Measurements from ENCODE around the gene TSC22D4. TPM values are rescaled to one million over a fixed set of nuclear protein-coding genes. Genes with fewer than 3 reads are reported as not detected.
A peak's percentile ranks its signal among the peaks of the same experiment; 100 is the strongest.

TSC22D4 gene
- total and polyA plus RNA-seq, 9 of the 15 experiments (the other 6 are each of a cell fraction or from before 2014, with no cell fraction given), result 0.37 to 107 (median 28.7) TPM

DNA sequence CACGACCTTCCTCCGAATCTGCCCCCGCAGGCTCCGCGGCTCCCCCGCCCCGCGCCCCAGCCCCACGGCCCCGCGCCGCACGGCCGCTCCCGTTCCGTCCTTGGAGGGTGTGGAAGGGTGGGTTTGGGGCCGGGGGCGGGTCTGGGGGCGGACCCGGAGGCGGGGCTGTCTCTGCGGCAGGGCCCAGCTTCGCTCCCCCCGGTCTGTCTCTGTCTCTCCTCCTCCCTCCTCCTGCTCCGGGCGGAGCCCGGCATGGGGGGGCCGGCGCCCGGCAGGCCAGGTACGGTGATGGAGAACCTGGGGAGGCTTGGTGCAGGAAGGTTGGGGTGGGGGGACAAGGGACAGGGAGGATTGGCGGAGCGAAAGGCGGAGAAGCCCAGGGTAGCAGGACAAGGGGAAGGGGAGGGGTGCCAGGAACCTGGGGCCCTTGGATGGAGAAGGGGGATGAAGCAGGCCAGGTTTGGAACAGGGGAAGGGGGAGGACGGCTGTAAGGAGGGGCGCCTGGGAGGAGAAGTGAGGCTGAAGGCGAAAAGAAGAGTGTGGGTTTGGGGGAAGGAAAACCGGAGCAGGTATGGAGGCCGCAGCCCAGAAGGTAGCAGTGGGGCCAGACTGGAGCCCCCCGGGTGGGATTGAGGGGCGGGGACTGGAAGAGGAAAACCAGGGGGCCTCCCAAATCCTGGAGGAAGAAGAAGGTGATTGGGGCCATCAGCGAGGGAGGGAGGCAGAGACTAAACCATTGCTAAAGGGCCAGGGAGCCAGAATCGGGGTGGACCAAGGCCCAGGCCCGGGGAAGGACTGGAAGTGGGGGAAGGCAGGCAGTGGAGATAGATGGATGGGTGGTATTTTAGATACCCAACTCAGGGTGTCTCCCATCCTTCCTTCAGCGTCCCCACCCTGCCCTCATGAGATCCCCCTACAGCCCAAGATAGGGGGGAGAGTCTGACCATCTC lies 5.0 kb upstream of the TSC22D4 start, which contains the start of gene NYAP1:
NYAP1 (plus strand) TSS at position 206 of the 951 bp plus-strand sequence. CDS start 1,385 bp downstream, outside the sequence.
- FAIRE-seq (no peak), DNase-seq (ENCODE audit: extremely low read depth in 1 of 4, low spot score in 3 of 4) (peak; percentile 83 to 95 (median 92)), ATAC-seq (peak; percentile 70)
- peak within 1 kb of the TSS; percentile 27; the same call in 1 of the 3 replicates for H3K27ac ChIP-seq (ENCODE audit: extremely low read depth, low read depth, low read length)
- H3K9me3 ChIP-seq (replicated peaks; ENCODE audit: control insufficient read depth, insufficient read depth, low read depth, low read length), result no peaks in the 10 kb centered on the region
- ChIA-PET POLR2A (interaction anchor here (0.5 to 1.6 kb wide), 5 partner anchors 9 to 403 kb away, joined by 3 to 5 read pairs (median 3); no protein-coding TSS in a partner anchor), CTCF (ENCODE audit: low intra/inter-chr PET ratio) (interaction anchor here (1.3 to 3.3 kb wide), 7 partner anchors 14 to 351 kb away, joined by 3 to 30 read pairs (median 5); no protein-coding TSS in a partner anchor)
- peak within 1 kb of the TSS; percentile 64 for H3K4me3 ChIP-seq
- intact Hi-C loops (cut with micrococcal nuclease) (loop anchor here (1.0 kb wide), 3 partner anchors 15 to 84 kb away; no protein-coding TSS in a partner anchor), in situ Hi-C loops (cut with MboI) (no loop called here)
- H3K4me2 ChIP-seq (ENCODE audit: insufficient read depth, low read length), result peak within 1 kb of the TSS; percentile 87
- H2AFZ ChIP-seq (ENCODE audit: low read depth, low read length), result peak within 1 kb of the TSS; percentile 96
- 72% methylated on average over 9 of the region's 45 CpGs for WGBS (ENCODE audit: insufficient coverage, low coverage, missing lambda C conversion rate)
- H3K4me1 ChIP-seq (replicated peaks in 1 of 2; ENCODE audit: control insufficient read depth in 2 of 2, insufficient read depth in 2 of 2, low read length in 2 of 2), result peaks cover 8 to 72% of the 10 kb centered on the region in 2 experiments; a peak in 4 of 5 replicates
- no peaks in the 10 kb centered on the region for H3K36me3 ChIP-seq (ENCODE audit: control insufficient read depth, insufficient read depth, low read length)
- peak within 1 kb of the TSS; percentile 58 to 94; a peak in 3 of 4 replicates for H3K9ac ChIP-seq (ENCODE audit: insufficient read depth in 1 of 2, low read depth in 2 of 2, low read length in 2 of 2)
- no peaks in the 10 kb centered on the region for H3K9me1 ChIP-seq (ENCODE audit: control insufficient read depth, insufficient read depth, low read length)
- no peaks in the 10 kb centered on the region for H4K20me1 ChIP-seq (replicated peaks; ENCODE audit: control insufficient read depth, insufficient read depth, low read length)
- H3K27me3 ChIP-seq (ENCODE audit: control insufficient read depth in 2 of 2, insufficient read depth in 2 of 2, low read length in 2 of 2), result no peaks in the 10 kb centered on the region
- BruUV-seq (replicated peaks), result no TSS peak
- H3K79me2 ChIP-seq (ENCODE audit: control insufficient read depth, insufficient read depth, low read length), result peaks cover 2% of the 10 kb centered on the region
- TF ChIP-seq, protein P1, sequence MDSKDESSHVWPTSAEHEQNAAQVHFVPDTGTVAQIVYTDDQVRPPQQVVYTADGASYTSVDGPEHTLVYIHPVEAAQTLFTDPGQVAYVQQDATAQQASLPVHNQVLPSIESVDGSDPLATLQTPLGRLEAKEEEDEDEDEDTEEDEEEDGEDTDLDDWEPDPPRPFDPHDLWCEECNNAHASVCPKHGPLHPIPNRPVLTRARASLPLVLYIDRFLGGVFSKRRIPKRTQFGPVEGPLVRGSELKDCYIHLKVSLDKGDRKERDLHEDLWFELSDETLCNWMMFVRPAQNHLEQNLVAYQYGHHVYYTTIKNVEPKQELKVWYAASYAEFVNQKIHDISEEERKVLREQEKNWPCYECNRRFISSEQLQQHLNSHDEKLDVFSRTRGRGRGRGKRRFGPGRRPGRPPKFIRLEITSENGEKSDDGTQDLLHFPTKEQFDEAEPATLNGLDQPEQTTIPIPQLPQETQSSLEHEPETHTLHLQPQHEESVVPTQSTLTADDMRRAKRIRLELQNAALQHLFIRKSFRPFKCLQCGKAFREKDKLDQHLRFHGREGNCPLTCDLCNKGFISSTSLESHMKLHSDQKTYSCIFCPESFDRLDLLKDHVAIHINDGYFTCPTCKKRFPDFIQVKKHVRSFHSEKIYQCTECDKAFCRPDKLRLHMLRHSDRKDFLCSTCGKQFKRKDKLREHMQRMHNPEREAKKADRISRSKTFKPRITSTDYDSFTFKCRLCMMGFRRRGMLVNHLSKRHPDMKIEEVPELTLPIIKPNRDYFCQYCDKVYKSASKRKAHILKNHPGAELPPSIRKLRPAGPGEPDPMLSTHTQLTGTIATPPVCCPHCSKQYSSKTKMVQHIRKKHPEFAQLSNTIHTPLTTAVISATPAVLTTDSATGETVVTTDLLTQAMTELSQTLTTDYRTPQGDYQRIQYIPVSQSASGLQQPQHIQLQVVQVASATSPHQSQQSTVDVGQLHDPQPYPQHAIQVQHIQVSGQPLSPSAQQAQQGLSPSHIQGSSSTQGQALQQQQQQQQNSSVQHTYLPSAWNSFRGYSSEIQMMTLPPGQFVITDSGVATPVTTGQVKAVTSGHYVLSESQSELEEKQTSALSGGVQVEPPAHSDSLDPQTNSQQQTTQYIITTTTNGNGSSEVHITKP (IDR thresholded peaks at IDR 0.05; ENCODE audit: partially characterized antibody), result peak; percentile 84
- TF ChIP-seq CSDE1 (IDR thresholded peaks at IDR 0.05), result no peak
- 0 out of 2 replicates have a peak, but pooled peaks have one; percentile 27 for TF ChIP-seq HDGF (IDR thresholded peaks at IDR 0.05)
- TF ChIP-seq, protein P2, sequence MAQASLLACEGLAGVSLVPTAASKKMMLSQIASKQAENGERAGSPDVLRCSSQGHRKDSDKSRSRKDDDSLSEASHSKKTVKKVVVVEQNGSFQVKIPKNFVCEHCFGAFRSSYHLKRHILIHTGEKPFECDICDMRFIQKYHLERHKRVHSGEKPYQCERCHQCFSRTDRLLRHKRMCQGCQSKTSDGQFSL (CRISPR knock-in tag; IDR thresholded peaks at IDR 0.05), result peak; percentile 84
- TF ChIP-seq, protein P2 (tag; IDR thresholded peaks at IDR 0.05), result peak in 1 of 2 experiments; percentile 81; a peak in 2 of 4 replicates
- TF ChIP-seq TAF1 (IDR thresholded peaks at IDR 0.05; ENCODE audit: control insufficient read depth, extremely low read depth, insufficient read depth, low read length, severe bottlenecking), result no peak
- TF ChIP-seq, protein P3, sequence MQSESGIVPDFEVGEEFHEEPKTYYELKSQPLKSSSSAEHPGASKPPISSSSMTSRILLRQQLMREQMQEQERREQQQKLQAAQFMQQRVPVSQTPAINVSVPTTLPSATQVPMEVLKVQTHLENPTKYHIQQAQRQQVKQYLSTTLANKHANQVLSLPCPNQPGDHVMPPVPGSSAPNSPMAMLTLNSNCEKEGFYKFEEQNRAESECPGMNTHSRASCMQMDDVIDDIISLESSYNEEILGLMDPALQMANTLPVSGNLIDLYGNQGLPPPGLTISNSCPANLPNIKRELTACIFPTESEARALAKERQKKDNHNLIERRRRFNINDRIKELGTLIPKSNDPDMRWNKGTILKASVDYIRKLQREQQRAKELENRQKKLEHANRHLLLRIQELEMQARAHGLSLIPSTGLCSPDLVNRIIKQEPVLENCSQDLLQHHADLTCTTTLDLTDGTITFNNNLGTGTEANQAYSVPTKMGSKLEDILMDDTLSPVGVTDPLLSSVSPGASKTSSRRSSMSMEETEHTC (IDR thresholded peaks at IDR 0.05), result no peak
- peak; percentile 29 for TF ChIP-seq EGR1 (conservative IDR thresholded peaks at IDR 0.05)
- no peak for TF ChIP-seq CREB1 (IDR thresholded peaks at IDR 0.05)
- 0 out of 2 replicates have a peak, but pooled peaks have one; percentile 5 for TF ChIP-seq CREB1 (CRISPR knock-in tag; IDR thresholded peaks at IDR 0.05)
- TF ChIP-seq COPS2 (conservative IDR thresholded peaks at IDR 0.05), result no peak
- TF ChIP-seq, protein P4, sequence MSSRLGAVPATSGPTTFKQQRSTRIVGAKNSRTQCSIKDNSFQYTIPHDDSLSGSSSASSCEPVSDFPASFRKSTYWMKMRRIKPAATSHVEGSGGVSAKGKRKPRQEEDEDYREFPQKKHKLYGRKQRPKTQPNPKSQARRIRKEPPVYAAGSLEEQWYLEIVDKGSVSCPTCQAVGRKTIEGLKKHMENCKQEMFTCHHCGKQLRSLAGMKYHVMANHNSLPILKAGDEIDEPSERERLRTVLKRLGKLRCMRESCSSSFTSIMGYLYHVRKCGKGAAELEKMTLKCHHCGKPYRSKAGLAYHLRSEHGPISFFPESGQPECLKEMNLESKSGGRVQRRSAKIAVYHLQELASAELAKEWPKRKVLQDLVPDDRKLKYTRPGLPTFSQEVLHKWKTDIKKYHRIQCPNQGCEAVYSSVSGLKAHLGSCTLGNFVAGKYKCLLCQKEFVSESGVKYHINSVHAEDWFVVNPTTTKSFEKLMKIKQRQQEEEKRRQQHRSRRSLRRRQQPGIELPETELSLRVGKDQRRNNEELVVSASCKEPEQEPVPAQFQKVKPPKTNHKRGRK (tag; IDR thresholded peaks at IDR 0.05), result peak; percentile 60
- no peak for TF ChIP-seq MTA3 (IDR thresholded peaks at IDR 0.05; ENCODE audit: borderline replicate concordance)

Data from K562 (cell line).